Cardiac muscle cell (in vitro differentiated cells and primary cell): ENCODE measurements around the gene CMIP. TPM values are rescaled to one million over a fixed set of nuclear protein-coding genes. Genes with fewer than 3 reads are reported as not detected.
A peak's percentile ranks its signal among the peaks of the same experiment; 100 is the strongest.
"Not testable (repeated sequence)": the region's sequence is repeated elsewhere in the genome, so short reads cannot be mapped to it uniquely, and the experiment has no call there.

ENCODE experiments used
- DNase-seq, 2 donors: peaks; one replicate each; pipeline versions ENCODE4 v3.0.0 to v3.0.0-alpha.2; 2010 to 2017; ENCODE audit warnings: low read depth in 1 of 2, low spot score in 1 of 2
- H3K27ac ChIP-seq: fragments of 200-600 bp; sonication (generic); 2 replicates; pipeline ENCODE4 v1.5.1; 2016
- H3K27me3 ChIP-seq: fragments of 200-600 bp; sonication (generic); 2 replicates; pipeline ENCODE4 v1.6.0; 2016; ENCODE audit warnings: control low read depth
- H3K36me3 ChIP-seq: fragments of 200-600 bp; sonication (generic); 2 replicates; pipeline ENCODE4 v1.5.1; 2016; ENCODE audit warnings: control low read depth
- H3K4me1 ChIP-seq: fragments of 200-600 bp; sonication (generic); 2 replicates; pipeline ENCODE4 v1.8.1; 2017; ENCODE audit warnings: low read depth, mild to moderate bottlenecking, mixed run types
- H3K4me3 ChIP-seq: fragments of 200-600 bp; sonication (generic); 2 replicates; pipeline ENCODE4 v1.5.1; 2016; ENCODE audit warnings: mild to moderate bottlenecking
- H3K9me3 ChIP-seq: fragments of 200-600 bp; sonication (generic); 2 replicates; pipeline ENCODE4 v1.5.1; 2017; ENCODE audit warnings: low read depth, mild to moderate bottlenecking, control low read depth
- CTCF ChIP-seq: IDR thresholded peaks from 2 replicates; pipeline ENCODE4 v1.5.1; 2012; ENCODE audit warnings: low read depth, mild to moderate bottlenecking, low read length
- polyA plus RNA-seq: library from polyadenylated mRNA; unstranded; fragments of >200 nt; fragmentation: Nextera tagmentation; extraction: Ambion mirVana; gene quantifications from 2 replicates; pipeline ENCODE4 v1.2.1, GENCODE V29; 2016
- total RNA-seq: library from RNA; depleted of rRNA; stranded (reverse); fragments of >200 nt; gene quantifications from 2 replicates; pipeline ENCODE4 v1.2.3, GENCODE V29; 2016

The CMIP gene
- total and polyA plus RNA-seq, 2 experiments from 2014 or later: 1.8 to 22.2 TPM

- H3K36me3 ChIP-seq: no peaks in the 10 kb centered on the region
- no peak for DNase-seq
- no peak overlapping the region for H3K4me3 ChIP-seq
- no peak overlapping the region for H3K27ac ChIP-seq
- TF ChIP-seq CTCF: no peak
- peaks cover 4% of the 10 kb centered on the region for H3K4me1 ChIP-seq
- no peaks in the 10 kb centered on the region for H3K9me3 ChIP-seq
- no peaks in the 10 kb centered on the region for H3K27me3 ChIP-seq
These were observed 290.2 kb downstream of the CMIP start for GRCh38 chr16:81734632-81735434.

- peak; percentile 78 to 82 for DNase-seq
- no peak overlapping the region for H3K27ac ChIP-seq
- H3K36me3 ChIP-seq: no peaks in the 10 kb centered on the region
- no peaks in the 10 kb centered on the region for H3K4me1 ChIP-seq
- H3K9me3 ChIP-seq: no peaks in the 10 kb centered on the region
- no peak overlapping the region for H3K4me3 ChIP-seq
- peak; percentile 72 for TF ChIP-seq CTCF
- no peaks in the 10 kb centered on the region for H3K27me3 ChIP-seq
These were observed 293.4 kb downstream of the CMIP start for GRCh38 chr16:81737885-81738536.

GRCh38 chr16:81738783-81739496 lies 294.3 kb downstream of the CMIP start:
- H3K4me3 ChIP-seq: no peak overlapping the region
- no peaks in the 10 kb centered on the region for H3K4me1 ChIP-seq
- H3K27ac ChIP-seq: no peak overlapping the region
- DNase-seq: no peak
- H3K27me3 ChIP-seq: no peaks in the 10 kb centered on the region
- H3K36me3 ChIP-seq: no peaks in the 10 kb centered on the region
- H3K9me3 ChIP-seq: no peaks in the 10 kb centered on the region
- no peak for TF ChIP-seq CTCF

- Histone ChIP-seq H3K4me3 (no peak overlapping the region), H3K4me1 (no peaks in the 10 kb centered on the region), H3K27me3 (no peaks in the 10 kb centered on the region), H3K9me3 (no peaks in the 10 kb centered on the region), H3K27ac (no peak overlapping the region), H3K36me3 (no peaks in the 10 kb centered on the region)
- no peak for TF ChIP-seq CTCF
- no peak for DNase-seq
These were observed 294.9 kb downstream of the CMIP start for GRCh38 chr16:81739503-81739902.

GRCh38 chr16:81740169-81740568 lies 295.6 kb downstream of the CMIP start:
- H3K4me1 ChIP-seq: no peaks in the 10 kb centered on the region
- no peak for DNase-seq
- TF ChIP-seq CTCF: no peak
- H3K36me3 ChIP-seq: no peaks in the 10 kb centered on the region
- no peaks in the 10 kb centered on the region for H3K27me3 ChIP-seq
- no peak overlapping the region for H3K27ac ChIP-seq
- H3K4me3 ChIP-seq: no peak overlapping the region
- H3K9me3 ChIP-seq: no peaks in the 10 kb centered on the region

GRCh38 chr16:81741430-81741770 lies 296.8 kb downstream of the CMIP start:
- DNase-seq, H3K4me3 ChIP-seq, H3K9me3 ChIP-seq, H3K27ac ChIP-seq, H3K4me1 ChIP-seq, H3K36me3 ChIP-seq, H3K27me3 ChIP-seq: not testable (repeated sequence)
